Heart left ventricle (tissue), 13 donors: ENCODE data around the gene PROP1.
"Not testable (repeated sequence)": the region's sequence is repeated elsewhere in the genome, so short reads cannot be mapped to it uniquely, and the experiment has no call there.

Experiments
- POLR2A ChIP-seq, 2 donors: fragments of 450-650 bp; IDR thresholded peaks; one replicate each; pipeline ENCODE4 v1.6.1; 2017; ENCODE audit warnings: antibody characterized with exemption in 2 of 2, mild to moderate bottlenecking in 2 of 2, moderate library complexity in 2 of 2
- TF ChIP-seq, protein P1 (sequence below), 12 donors: fragments of 200-600 bp; sonication (generic) in 4 of 12; IDR thresholded peaks; one replicate each; pipeline versions ENCODE4 v1.5.0 to v1.8.0; 2018 to 2022; ENCODE audit warnings: antibody characterized with exemption in 12 of 12, mild to moderate bottlenecking in 5 of 12
- donor health status: ischemic (EF 13 %, LVEDD 7.1; RV severe dilation, severe dysfunction).
- donor health status: DM: no; HTN: yes; CAD: no.
- donor health status: DM: no; HTN: no; CAD: no.
- donor health status: ischemic (EF 25% LVEDD 6.9; RV normal size, moderate dysfunction).
- donor health status: ischemic (EF 25% LVEDD 5.7; RV mildly dilated, moderate dysfunction).
- donor health status: ischemic (EF 35%, LVEDD 5.7; RV mildly dilated, moderate dysfunction).
- donor health status: nonischemic (EF 11% LVEDD 7.7; RV severe dilation, severe dysfunction).
- donor health status: DM: yes; HTN: yes; CAD: no.
- donor health status: PGD.
- donor health status: ischemic (EF 29% LVEDD 5.4; RV normal size, mild dysfunction).
- donor health status: nonischemic (EF 23%, LVEDD 6.1; RV moderate dilation, normal function).

GRCh38 chr5:178012758-178013157 is 16.7 kb upstream of the PROP1 start:
- TF ChIP-seq, protein P1, sequence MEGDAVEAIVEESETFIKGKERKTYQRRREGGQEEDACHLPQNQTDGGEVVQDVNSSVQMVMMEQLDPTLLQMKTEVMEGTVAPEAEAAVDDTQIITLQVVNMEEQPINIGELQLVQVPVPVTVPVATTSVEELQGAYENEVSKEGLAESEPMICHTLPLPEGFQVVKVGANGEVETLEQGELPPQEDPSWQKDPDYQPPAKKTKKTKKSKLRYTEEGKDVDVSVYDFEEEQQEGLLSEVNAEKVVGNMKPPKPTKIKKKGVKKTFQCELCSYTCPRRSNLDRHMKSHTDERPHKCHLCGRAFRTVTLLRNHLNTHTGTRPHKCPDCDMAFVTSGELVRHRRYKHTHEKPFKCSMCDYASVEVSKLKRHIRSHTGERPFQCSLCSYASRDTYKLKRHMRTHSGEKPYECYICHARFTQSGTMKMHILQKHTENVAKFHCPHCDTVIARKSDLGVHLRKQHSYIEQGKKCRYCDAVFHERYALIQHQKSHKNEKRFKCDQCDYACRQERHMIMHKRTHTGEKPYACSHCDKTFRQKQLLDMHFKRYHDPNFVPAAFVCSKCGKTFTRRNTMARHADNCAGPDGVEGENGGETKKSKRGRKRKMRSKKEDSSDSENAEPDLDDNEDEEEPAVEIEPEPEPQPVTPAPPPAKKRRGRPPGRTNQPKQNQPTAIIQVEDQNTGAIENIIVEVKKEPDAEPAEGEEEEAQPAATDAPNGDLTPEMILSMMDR (IDR thresholded peaks at IDR 0.05): not testable (repeated sequence)
- not testable (repeated sequence) for TF ChIP-seq POLR2A (IDR thresholded peaks at IDR 0.05)
